Keratinocyte (primary cell): Measurements from ENCODE around the gene ATP11A. TPM values are rescaled to one million over a fixed set of nuclear protein-coding genes. Genes with fewer than 3 reads are reported as not detected.

Experiments used
- DNase-seq: peaks from one replicate; pipeline ENCODE4 v3.0.0-alpha.2; 2011; ENCODE audit warnings: low read depth, missing footprints, low spot score
- FAIRE-seq: peaks from 2 replicates; lab custom pipeline; 2011; peaks lifted over from hg19 to GRCh38; lab: Jason Lieb, UNC
- H2AFZ ChIP-seq: 2 replicates; pipeline ENCODE4 v1.6.0; 2012; ENCODE audit warnings: low read length, control low read depth, inconsistent platforms; ENCODE audit not compliant: control insufficient read depth
- H3K27ac ChIP-seq: 2 replicates; pipeline ENCODE4 v1.5.1; 2011; ENCODE audit warnings: low read length; ENCODE audit not compliant: control insufficient read depth, insufficient read depth
- H3K27me3 ChIP-seq: 3 replicates; pipeline ENCODE4 v1.6.0; 2011; ENCODE audit warnings: low read length; ENCODE audit not compliant: control insufficient read depth, insufficient read depth; ENCODE audit errors: extremely low read depth
- H3K36me3 ChIP-seq, 2 experiments: 2 replicates in 1 of 2; 3 replicates in 1 of 2; pipeline ENCODE4 v1.5.1; 2011; ENCODE audit warnings: low read length in 2 of 2, mild to moderate bottlenecking in 1 of 2; ENCODE audit not compliant: control insufficient read depth in 2 of 2, insufficient read depth in 2 of 2; ENCODE audit errors: extremely low read depth in 1 of 2
- H3K4me1 ChIP-seq: 3 replicates; pipeline ENCODE4 v1.5.1; 2011; ENCODE audit warnings: low read length; ENCODE audit not compliant: control insufficient read depth, insufficient read depth; ENCODE audit errors: extremely low read depth
- H3K4me2 ChIP-seq: 3 replicates; pipeline ENCODE4 v1.6.0; 2011; ENCODE audit warnings: low read depth, low read length; ENCODE audit not compliant: control insufficient read depth, insufficient read depth; ENCODE audit errors: extremely low read depth
- H3K4me3 ChIP-seq, 3 experiments: fragments of 200-600 bp in 1 of 3; sonication (generic) in 1 of 3; 2 replicates in 2 of 3; 3 replicates in 1 of 3; pipeline ENCODE4 v1.5.1; 2011 to 2016; ENCODE audit warnings: low read length in 3 of 3, mild to moderate bottlenecking in 3 of 3, control low read depth in 2 of 3, inconsistent platforms in 1 of 3, low read depth in 1 of 3, mixed read lengths in 1 of 3, mixed run types in 1 of 3, moderate library complexity in 1 of 3; ENCODE audit not compliant: control insufficient read depth in 2 of 3, insufficient read depth in 2 of 3; ENCODE audit errors: extremely low read depth in 1 of 3
- H3K79me2 ChIP-seq: 2 replicates; pipeline ENCODE4 v1.6.0; 2012; ENCODE audit warnings: low read length; ENCODE audit not compliant: control insufficient read depth, insufficient read depth
- H3K9ac ChIP-seq: 3 replicates; pipeline ENCODE4 v1.6.0; 2011; ENCODE audit warnings: low read length; ENCODE audit not compliant: control insufficient read depth, insufficient read depth; ENCODE audit errors: extremely low read depth
- H3K9me1 ChIP-seq: 3 replicates; pipeline ENCODE4 v1.6.0; 2011; ENCODE audit warnings: low read length; ENCODE audit not compliant: control insufficient read depth, insufficient read depth; ENCODE audit errors: extremely low read depth
- H3K9me3 ChIP-seq: 2 replicates; pipeline ENCODE4 v1.5.1; 2012; ENCODE audit warnings: low read depth, low read length; ENCODE audit not compliant: control insufficient read depth
- H4K20me1 ChIP-seq: 3 replicates; pipeline ENCODE4 v1.6.0; 2011; ENCODE audit warnings: low read length; ENCODE audit not compliant: control insufficient read depth, insufficient read depth; ENCODE audit errors: extremely low read depth
- EZH2 ChIP-seq: IDR thresholded peaks from one replicate; pipeline ENCODE4 v1.6.1; 2012; ENCODE audit warnings: inconsistent platforms, mild to moderate bottlenecking, low read length, moderate library complexity
- dilution Hi-C: fragments of 300-500 bp; cut with MboI; formaldehyde crosslinking; loops from one replicate; pipeline ENCODE4 v1.7.0; 2020; ENCODE audit warnings: low sequenced_read_pairs; ENCODE audit not compliant: extremely low pct_ligation_motif_present
- polyA plus RNA-seq, 5 experiments: library from polyadenylated mRNA; depleted of rRNA in 3 of 5; stranded (reverse) in 3 of 5; stranded (forward) in 1 of 5; unstranded in 1 of 5; fragments of >200 nt; gene quantifications; 1 replicate in 1 of 5; 2 replicates in 3 of 5; 3 replicates in 1 of 5; pipeline versions ENCODE4 v1.2.1 to v1.2.3, GENCODE V29; 2011 to 2012; ENCODE audit warnings: missing spikeins in 2 of 5, low read depth in 1 of 5, low replicate concordance in 1 of 5
- TF ChIP-seq, protein P1 (sequence below), 3 experiments: IDR thresholded peaks in 1 of 3; conservative IDR thresholded peaks in 1 of 3; optimal IDR thresholded peaks in 1 of 3; 2 replicates in 2 of 3; 3 replicates in 1 of 3; pipeline versions ENCODE3 to v1.5.1; 2011; ENCODE audit warnings: low read length in 3 of 3, mild to moderate bottlenecking in 3 of 3, moderate library complexity in 2 of 3, control low read depth in 1 of 3, inconsistent platforms in 1 of 3; ENCODE audit not compliant: insufficient read depth in 2 of 3; ENCODE audit errors: extremely low read depth in 1 of 3

The ATP11A gene
- polyA plus RNA-seq, 1 donor (not counting 4 experiments of a cell fraction or from before 2014, with no cell fraction given), result 4.3 TPM

DNA sequence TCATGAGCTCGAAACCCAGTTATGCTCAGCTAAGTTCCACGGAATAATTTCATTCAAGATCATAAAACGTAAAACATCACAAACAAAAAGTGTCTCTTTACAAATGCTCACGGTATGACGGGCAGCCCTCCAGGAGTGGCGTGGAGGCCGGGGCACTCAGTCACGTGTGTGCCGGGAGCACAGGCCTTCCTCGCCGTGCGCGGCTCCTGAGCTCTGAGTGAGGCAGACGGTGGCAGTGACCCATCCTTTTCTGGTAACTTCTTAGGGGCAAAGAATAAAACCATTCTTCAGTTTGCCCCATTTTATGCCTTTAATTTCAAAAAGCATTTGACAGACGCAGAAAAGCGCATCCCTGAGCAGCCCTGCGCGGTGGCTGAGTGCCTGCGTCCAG is 72.8 kb downstream of the ATP11A start:
- FAIRE-seq, result no peak

DNA sequence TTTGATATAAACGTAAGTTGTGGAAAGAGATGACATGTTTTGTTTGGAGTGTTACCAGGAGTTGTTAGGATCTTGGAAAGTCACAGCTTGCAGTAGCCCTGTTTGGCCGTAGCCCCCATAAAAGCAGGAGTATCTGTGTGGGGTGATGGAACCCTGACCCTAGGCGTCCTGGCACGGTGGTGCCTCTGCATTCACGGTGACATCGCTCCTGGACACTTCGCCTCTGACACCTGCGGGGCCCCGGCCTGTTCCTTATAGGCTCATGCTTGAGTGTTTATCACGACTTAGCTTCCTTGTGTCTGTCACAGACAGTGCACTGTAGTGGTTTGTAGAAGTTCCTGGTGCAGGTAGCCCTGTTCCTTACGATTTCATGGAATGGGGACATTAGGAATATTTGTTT is 74.2 kb downstream of the ATP11A start:
- H3K4me3 ChIP-seq, result no peak overlapping the region
- no peak overlapping the region for H3K9ac ChIP-seq
- no peaks in the 10 kb centered on the region for H4K20me1 ChIP-seq
- dilution Hi-C loops, result no loop called here
- H3K27ac ChIP-seq, result no peak overlapping the region
- DNase-seq, result no peak
- no peaks in the 10 kb centered on the region for H3K9me3 ChIP-seq
- H3K4me1 ChIP-seq, result peaks cover 1% of the 10 kb centered on the region
- no peak for FAIRE-seq
- H3K27me3 ChIP-seq, result no peaks in the 10 kb centered on the region
- H2AFZ ChIP-seq, result no peak overlapping the region
- no peak for TF ChIP-seq EZH2
- TF ChIP-seq, protein P1, sequence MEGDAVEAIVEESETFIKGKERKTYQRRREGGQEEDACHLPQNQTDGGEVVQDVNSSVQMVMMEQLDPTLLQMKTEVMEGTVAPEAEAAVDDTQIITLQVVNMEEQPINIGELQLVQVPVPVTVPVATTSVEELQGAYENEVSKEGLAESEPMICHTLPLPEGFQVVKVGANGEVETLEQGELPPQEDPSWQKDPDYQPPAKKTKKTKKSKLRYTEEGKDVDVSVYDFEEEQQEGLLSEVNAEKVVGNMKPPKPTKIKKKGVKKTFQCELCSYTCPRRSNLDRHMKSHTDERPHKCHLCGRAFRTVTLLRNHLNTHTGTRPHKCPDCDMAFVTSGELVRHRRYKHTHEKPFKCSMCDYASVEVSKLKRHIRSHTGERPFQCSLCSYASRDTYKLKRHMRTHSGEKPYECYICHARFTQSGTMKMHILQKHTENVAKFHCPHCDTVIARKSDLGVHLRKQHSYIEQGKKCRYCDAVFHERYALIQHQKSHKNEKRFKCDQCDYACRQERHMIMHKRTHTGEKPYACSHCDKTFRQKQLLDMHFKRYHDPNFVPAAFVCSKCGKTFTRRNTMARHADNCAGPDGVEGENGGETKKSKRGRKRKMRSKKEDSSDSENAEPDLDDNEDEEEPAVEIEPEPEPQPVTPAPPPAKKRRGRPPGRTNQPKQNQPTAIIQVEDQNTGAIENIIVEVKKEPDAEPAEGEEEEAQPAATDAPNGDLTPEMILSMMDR (optimal IDR thresholded peaks at IDR 0.05 in 1 of 3, IDR thresholded peaks at IDR 0.05 in 1 of 3, conservative IDR thresholded peaks at IDR 0.05 in 1 of 3; ENCODE audit: extremely low read depth in 1 of 3, insufficient read depth in 2 of 3, low read length in 3 of 3), result no peak
- no peaks in the 10 kb centered on the region for H3K79me2 ChIP-seq
- H3K36me3 ChIP-seq, result no peaks in the 10 kb centered on the region
- no peaks in the 10 kb centered on the region for H3K9me1 ChIP-seq
- H3K4me2 ChIP-seq, result no peak overlapping the region

More for the DNA sequence above, 72.8 kb downstream of the ATP11A start:
- Histone ChIP-seq H2AFZ (no peak overlapping the region), H3K9ac (no peak overlapping the region), H3K4me2 (no peak overlapping the region), H3K79me2 (no peaks in the 10 kb centered on the region), H4K20me1 (no peaks in the 10 kb centered on the region), H3K9me3 (no peaks in the 10 kb centered on the region), H3K4me3 (no peak overlapping the region), H3K9me1 (no peaks in the 10 kb centered on the region), H3K27me3 (no peaks in the 10 kb centered on the region), H3K36me3 (no peaks in the 10 kb centered on the region), H3K4me1 (no peaks in the 10 kb centered on the region), H3K27ac (no peak overlapping the region)
- no peak for DNase-seq
- TF ChIP-seq, protein P1 (optimal IDR thresholded peaks at IDR 0.05 in 1 of 3, IDR thresholded peaks at IDR 0.05 in 1 of 3, conservative IDR thresholded peaks at IDR 0.05 in 1 of 3; ENCODE audit: extremely low read depth in 1 of 3, insufficient read depth in 2 of 3, low read length in 3 of 3), result no peak
- no peak for TF ChIP-seq EZH2
- dilution Hi-C loops, result no loop called here
